H1 (cell line): ENCODE measurements around the gene SPATA6L. TPM values are rescaled to one million over a fixed set of nuclear protein-coding genes. Genes with fewer than 3 reads are reported as not detected.

Experiments used
- CTCF ChIA-PET: fragments of 300-600 bp; sonication (Branson Sonifier 250); formaldehyde crosslinking; loops from one replicate; lab custom pipeline; 2021; ENCODE audit not compliant: partially characterized antibody; lab: Charles Lee
- POLR2A ChIA-PET: fragments of 300-600 bp; sonication (Branson Sonifier 250); formaldehyde crosslinking; loops from one replicate; lab custom pipeline; 2021; ENCODE audit warnings: inconsistent platforms; ENCODE audit not compliant: partially characterized antibody; lab: Charles Lee
- DNase-seq, 2 experiments: peaks; one replicate each; pipeline versions ENCODE4 v3.0.0 to v3.0.0-alpha.2; 2010 to 2022; ENCODE audit warnings: low spot score in 2 of 2, low read depth in 1 of 2, mixed read lengths in 1 of 2
- FAIRE-seq: peaks from 2 replicates; lab custom pipeline; 2011; peaks lifted over from hg19 to GRCh38; lab: Jason Lieb, UNC
- H2AFZ ChIP-seq: 2 replicates; pipeline ENCODE4 v1.8.1; 2012; ENCODE audit warnings: low read length, inconsistent platforms
- H2AK5ac ChIP-seq: 2 replicates; pipeline ENCODE4 v1.6.1; 2013; ENCODE audit warnings: low read depth, low read length
- H2BK120ac ChIP-seq: replicated peaks from 2 replicates; pipeline ENCODE3; 2013; ENCODE audit warnings: low read depth, low read length, inconsistent platforms
- H2BK12ac ChIP-seq: 2 replicates; pipeline ENCODE4 v1.6.1; 2013; ENCODE audit warnings: low read depth, low read length
- H2BK15ac ChIP-seq: 2 replicates; pipeline ENCODE4 v1.6.1; 2013; ENCODE audit warnings: low read length
- H2BK20ac ChIP-seq: 2 replicates; pipeline ENCODE4 v1.6.1; 2013; ENCODE audit warnings: low read length
- H2BK5ac ChIP-seq: 2 replicates; pipeline ENCODE4 v1.6.1; 2013; ENCODE audit warnings: low read depth, low read length
- H3K14ac ChIP-seq: 2 replicates; pipeline ENCODE4 v1.6.1; 2013; ENCODE audit warnings: inconsistent platforms; ENCODE audit not compliant: insufficient read length
- H3K18ac ChIP-seq: 2 replicates; pipeline ENCODE4 v1.6.1; 2013; ENCODE audit warnings: low read length; ENCODE audit errors: extremely low read depth
- H3K23ac ChIP-seq: 2 replicates; pipeline ENCODE4 v1.6.1; 2013; ENCODE audit warnings: inconsistent platforms; ENCODE audit not compliant: insufficient read length
- H3K23me2 ChIP-seq: 2 replicates; pipeline ENCODE4 v1.6.1; 2013; ENCODE audit warnings: low read depth, low read length
- H3K27ac ChIP-seq: 2 replicates; pipeline ENCODE4 v1.6.1; 2011; ENCODE audit warnings: low read depth, low read length, inconsistent platforms
- H3K27me3 ChIP-seq, 4 experiments: replicated peaks in 1 of 4; 1 replicate in 1 of 4; 2 replicates in 3 of 4; pipeline versions ENCODE4 v1.6.1 to v1.8.1; 2011 to 2013; ENCODE audit warnings: low read length in 3 of 4, mild to moderate bottlenecking in 3 of 4, inconsistent platforms in 2 of 4, mixed read lengths in 2 of 4, moderate library complexity in 1 of 4; ENCODE audit not compliant: control insufficient read depth in 3 of 4, insufficient read depth in 3 of 4; ENCODE audit errors: extremely low read depth in 1 of 4
- H3K36me3 ChIP-seq, 4 experiments: 2 replicates each; pipeline versions ENCODE4 v1.6.1 to v1.8.1; 2011 to 2013; ENCODE audit warnings: mild to moderate bottlenecking in 4 of 4, low read length in 3 of 4, moderate library complexity in 2 of 4, control low read depth in 1 of 4, inconsistent platforms in 1 of 4; ENCODE audit not compliant: insufficient read depth in 4 of 4, control insufficient read depth in 2 of 4
- H3K4ac ChIP-seq: replicated peaks from 2 replicates; pipeline ENCODE3; 2013; ENCODE audit warnings: low read length, low read depth, mixed read lengths, inconsistent platforms; ENCODE audit not compliant: insufficient read length
- H3K4me1 ChIP-seq, 4 experiments: replicated peaks in 1 of 4; 1 replicate in 1 of 4; 2 replicates in 3 of 4; pipeline versions ENCODE4 v1.6.1 to v1.8.1; 2011 to 2013; ENCODE audit warnings: low read length in 3 of 4, inconsistent platforms in 2 of 4, mixed read lengths in 1 of 4; ENCODE audit not compliant: insufficient read depth in 4 of 4, control insufficient read depth in 3 of 4
- H3K4me2 ChIP-seq, 2 experiments: 2 replicates each; pipeline versions ENCODE4 v1.6.1 to v1.8.1; 2011 to 2013; ENCODE audit warnings: low read depth in 2 of 2, low read length in 2 of 2, control low read depth in 1 of 2, inconsistent platforms in 1 of 2, mild to moderate bottlenecking in 1 of 2; ENCODE audit not compliant: insufficient read depth in 1 of 2
- H3K4me3 ChIP-seq, 4 experiments: fragments of 200-600, 300-600 bp in 1 of 4; sonication (generic), shearing (Covaris generic), sonication (Bioruptor Twin) in 1 of 4; 2 replicates each; pipeline versions ENCODE4 v1.5.1 to v1.8.1; 2011 to 2016; ENCODE audit warnings: low read length in 4 of 4, low read depth in 3 of 4, control low read depth in 2 of 4, inconsistent platforms in 2 of 4, mild to moderate bottlenecking in 2 of 4, mixed read lengths in 1 of 4, moderate library complexity in 1 of 4; ENCODE audit not compliant: insufficient read depth in 2 of 4; ENCODE audit errors: extremely low read depth in 1 of 4
- H3K56ac ChIP-seq: replicated peaks from 2 replicates; pipeline ENCODE3; 2013; ENCODE audit warnings: low read depth, mild to moderate bottlenecking, mixed read lengths, low read length, inconsistent platforms; ENCODE audit not compliant: insufficient read length
- H3K79me1 ChIP-seq: 2 replicates; pipeline ENCODE4 v1.6.1; 2013; ENCODE audit warnings: low read depth, low read length, control low read depth
- H3K79me2 ChIP-seq, 2 experiments: 2 replicates each; pipeline versions ENCODE4 v1.6.1 to v1.8.1; 2012 to 2013; ENCODE audit warnings: low read length in 2 of 2, mild to moderate bottlenecking in 2 of 2, inconsistent platforms in 1 of 2; ENCODE audit not compliant: insufficient read depth in 2 of 2, control insufficient read depth in 1 of 2
- H3K9ac ChIP-seq, 4 experiments: replicated peaks in 1 of 4; 1 replicate in 1 of 4; 2 replicates in 3 of 4; pipeline versions ENCODE4 v1.6.1 to v1.8.1; 2011 to 2013; ENCODE audit warnings: low read depth in 3 of 4, low read length in 3 of 4, control low read depth in 2 of 4, mild to moderate bottlenecking in 2 of 4, moderate library complexity in 2 of 4, inconsistent platforms in 1 of 4; ENCODE audit errors: extremely low read depth in 1 of 4
- H3K9me3 ChIP-seq, 2 experiments: 2 replicates each; pipeline versions ENCODE4 v1.6.1 to v1.8.1; 2012 to 2013; ENCODE audit warnings: mild to moderate bottlenecking in 2 of 2, moderate library complexity in 2 of 2, control low read depth in 1 of 2, inconsistent platforms in 1 of 2, low read depth in 1 of 2, low read length in 1 of 2, mixed read lengths in 1 of 2; ENCODE audit not compliant: insufficient read depth in 2 of 2
- H4K20me1 ChIP-seq, 2 experiments: replicated peaks in 1 of 2; 2 replicates each; pipeline versions ENCODE3 to v1.8.1; 2011 to 2013; ENCODE audit warnings: inconsistent platforms in 2 of 2, low read length in 2 of 2, mild to moderate bottlenecking in 1 of 2; ENCODE audit not compliant: insufficient read depth in 2 of 2, control insufficient read depth in 1 of 2
- H4K5ac ChIP-seq: 2 replicates; pipeline ENCODE4 v1.6.1; 2013; ENCODE audit warnings: low read length, low read depth, mixed read lengths, inconsistent platforms; ENCODE audit not compliant: insufficient read length
- H4K8ac ChIP-seq: 2 replicates; pipeline ENCODE4 v1.8.0; 2013; ENCODE audit warnings: mild to moderate bottlenecking, moderate library complexity, low read length, inconsistent platforms; ENCODE audit not compliant: insufficient read depth; ENCODE audit errors: extremely low read depth
- H4K91ac ChIP-seq: replicated peaks from 2 replicates; pipeline ENCODE3; 2013; ENCODE audit warnings: low read length, mixed read lengths, inconsistent platforms; ENCODE audit not compliant: insufficient read length
- BCL11A ChIP-seq, 2 experiments: IDR thresholded peaks; one replicate each; pipeline ENCODE4 v1.6.1; 2011; ENCODE audit warnings: low read depth in 2 of 2, low read length in 2 of 2, mild to moderate bottlenecking in 2 of 2
- CBX5 ChIP-seq: fragments of 300-800, 300-1000 bp; sonication (generic); IDR thresholded peaks from 2 replicates; pipeline ENCODE4 v1.7.1; 2016; ENCODE audit warnings: antibody characterized with exemption, low read length, low read depth
- CEBPB ChIP-seq: IDR thresholded peaks from 2 replicates; pipeline ENCODE4 v1.6.1; 2012; ENCODE audit warnings: low read depth, low read length
- CTBP2 ChIP-seq: IDR thresholded peaks from 2 replicates; pipeline ENCODE4 v1.7.0; 2011; ENCODE audit warnings: borderline replicate concordance, mild to moderate bottlenecking, moderate library complexity, mixed read lengths, low read length; ENCODE audit not compliant: insufficient read depth, insufficient read length
- JUN ChIP-seq: IDR thresholded peaks from 2 replicates; pipeline ENCODE4 v1.6.1; 2011; ENCODE audit warnings: low read depth, mild to moderate bottlenecking, improper control_type of control experiment, low read length
- KDM4A ChIP-seq: IDR thresholded peaks from one replicate; pipeline ENCODE4 v1.7.1; 2012; ENCODE audit warnings: low read depth, mild to moderate bottlenecking, moderate library complexity, low read length, inconsistent platforms; ENCODE audit not compliant: severe bottlenecking
- MAFK ChIP-seq: IDR thresholded peaks from 2 replicates; pipeline ENCODE4 v1.6.1; 2012; ENCODE audit warnings: low read depth, mild to moderate bottlenecking, improper control_type of control experiment, low read length
- RNF2 ChIP-seq: fragments of 200-900, 300-1000 bp; sonication (generic); IDR thresholded peaks from 2 replicates; pipeline ENCODE4 v1.7.1; 2016; ENCODE audit warnings: borderline replicate concordance, low read depth, mild to moderate bottlenecking, antibody characterized with exemption, low read length; ENCODE audit not compliant: poor library complexity, severe bottlenecking; ENCODE audit errors: missing control alignments
- SIRT6 ChIP-seq: IDR thresholded peaks from one replicate; pipeline ENCODE4 v1.7.1; 2012; ENCODE audit warnings: low read length, inconsistent platforms
- TBP ChIP-seq: IDR thresholded peaks from 2 replicates; pipeline ENCODE4 v1.6.1; 2011; ENCODE audit warnings: low read depth, low read length, improper control_type of control experiment
- YY1 ChIP-seq: IDR thresholded peaks from 2 replicates; pipeline ENCODE4 v1.6.1; 2011; ENCODE audit warnings: low read depth, mild to moderate bottlenecking, low read length
- WGBS, 2 experiments: shearing (Covaris generic) in 1 of 2; methylation state at CpG; one replicate each; pipeline versions ENCODE4 v1.1.6 to v1.1.7; 2013 to 2015; ENCODE audit warnings: low lambda C conversion rate in 2 of 2, mixed read lengths in 2 of 2, inconsistent platforms in 1 of 2, low coverage in 1 of 2, missing lambda C conversion rate in 1 of 2; ENCODE audit not compliant: insufficient replicate concordance in 2 of 2, insufficient coverage in 1 of 2, insufficient read length in 1 of 2; ENCODE audit errors: extremely low coverage in 1 of 2, missing lambda C conversion rate in 1 of 2; 5-methylcytosine and 5-hydroxymethylcytosine counted together
- polyA plus RNA-seq, 7 experiments: library from polyadenylated mRNA; depleted of rRNA in 3 of 7; stranded (reverse) in 5 of 7; unstranded in 2 of 7; fragments of >200 nt in 5 of 7; fragments of 200-250 nt in 2 of 7; gene quantifications; 1 replicate in 5 of 7; 2 replicates in 1 of 7; 4 replicates in 1 of 7; pipeline versions ENCODE4 v1.2.1 to v1.2.3, GENCODE V29; 2011 to 2013; ENCODE audit warnings: missing spikeins in 2 of 7, mixed read lengths in 2 of 7
- total RNA-seq: library from RNA; stranded (reverse); fragmentation: NEBNext Ultra II Directional; extraction: Animal tissue kit (Norgen Biotek cat#: 25700); gene quantifications from 2 replicates; pipeline ENCODE4 v1.2.1, GENCODE V29; 2021
- TF ChIP-seq, protein P1 (sequence below): IDR thresholded peaks from 2 replicates; pipeline ENCODE4 v1.6.1; 2012; ENCODE audit warnings: inconsistent platforms

The SPATA6L gene
- total and polyA plus RNA-seq, 2 of the 8 experiments (the other 6 are each of a cell fraction or from before 2014, with no cell fraction given): 0.57 to 1.1 TPM

DNA sequence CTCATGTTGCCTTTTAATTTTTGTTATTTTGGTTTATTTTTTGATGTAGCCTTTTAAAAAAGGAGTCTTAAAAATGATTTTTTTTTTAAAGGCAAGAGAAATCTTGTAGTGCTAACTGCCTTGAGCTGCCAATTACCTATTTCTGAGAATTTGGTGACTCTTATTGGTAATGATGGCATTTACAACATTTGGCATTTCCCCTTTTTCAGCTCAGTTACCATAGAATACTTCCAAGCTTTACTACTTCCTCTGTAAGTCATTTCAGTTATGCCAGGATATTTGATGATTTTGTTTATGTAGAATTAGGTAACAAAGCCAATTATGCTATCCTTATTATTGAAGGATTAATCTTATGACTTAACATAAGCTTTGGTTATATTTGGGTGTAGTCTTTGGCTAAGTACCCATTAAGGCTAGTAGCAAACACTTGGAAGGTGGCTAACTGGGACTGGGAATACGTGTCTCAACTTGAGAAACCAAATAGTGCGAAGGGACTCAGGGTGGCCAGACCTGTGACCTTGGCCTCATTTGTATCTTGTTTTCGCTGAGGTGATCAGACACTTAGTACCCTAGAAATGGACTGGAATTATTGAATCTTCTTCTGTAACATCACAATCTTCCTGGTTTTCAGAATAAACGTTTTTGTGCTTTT, 40.8 kb upstream of the SPATA6L start:
- H3K9ac ChIP-seq: no peak overlapping the region
- no peak overlapping the region for H3K4me3 ChIP-seq
- H3K4ac ChIP-seq: no peak overlapping the region
- no peaks in the 10 kb centered on the region for H3K23me2 ChIP-seq
- H2BK20ac ChIP-seq: no peak overlapping the region
- H3K79me1 ChIP-seq: no peaks in the 10 kb centered on the region
- H4K91ac ChIP-seq: no peak overlapping the region
- H3K36me3 ChIP-seq: peaks cover 3 to 14% (median 4%) of the 10 kb centered on the region in 4 experiments; a peak in 3 of 8 replicates
- H2BK15ac ChIP-seq: no peak overlapping the region
- no peak overlapping the region for H3K18ac ChIP-seq
- no peak overlapping the region for H3K23ac ChIP-seq
- no peak overlapping the region for H3K56ac ChIP-seq
- H3K79me2 ChIP-seq: no peaks in the 10 kb centered on the region
- H4K8ac ChIP-seq: no peak overlapping the region
- no peak overlapping the region for H2BK12ac ChIP-seq
- no peak overlapping the region for H2AFZ ChIP-seq
- H3K4me1 ChIP-seq: no peaks in the 10 kb centered on the region
- whole genome bisulfite sequencing, 2 experiments: 91% methylated on average over 4 of the region's 4 CpGs; no CpG with 5 or more reads in 1 of the 2 experiments
- no peak overlapping the region for H2AK5ac ChIP-seq
- H2BK120ac ChIP-seq: no peak overlapping the region
- H4K20me1 ChIP-seq: no peaks in the 10 kb centered on the region
- no peak overlapping the region for H4K5ac ChIP-seq
- no peak for FAIRE-seq
- ChIA-PET POLR2A (interaction anchor here (0.9 kb wide), 1 partner anchor 31 kb away, joined by 3 read pairs; no protein-coding TSS in a partner anchor), CTCF (interaction anchor here (0.6 to 0.7 kb wide), 2 partner anchors 14 to 217 kb away, joined by 3 read pairs; partner anchors contain the start of gene SLC1A1)
- H3K9me3 ChIP-seq: no peaks in the 10 kb centered on the region
- DNase-seq: no peak
- no peak overlapping the region for H3K4me2 ChIP-seq
- H2BK5ac ChIP-seq: no peak overlapping the region
- H3K27me3 ChIP-seq: no peaks in the 10 kb centered on the region
- no peak overlapping the region for H3K27ac ChIP-seq
- no peak overlapping the region for H3K14ac ChIP-seq
- no peak for TF ChIP-seq CBX5
- TF ChIP-seq RNF2: no peak
- no peak for TF ChIP-seq CEBPB
- TF ChIP-seq KDM4A: no peak
- no peak for TF ChIP-seq TBP
- no peak for TF ChIP-seq MAFK
- TF ChIP-seq SIRT6: no peak
- no peak for TF ChIP-seq BCL11A (IDR thresholded peaks at IDR 0.05; ENCODE audit: low read depth in 2 of 2, low read length in 2 of 2)
- TF ChIP-seq CTBP2: no peak
- no peak for TF ChIP-seq JUN
- TF ChIP-seq, protein P1, sequence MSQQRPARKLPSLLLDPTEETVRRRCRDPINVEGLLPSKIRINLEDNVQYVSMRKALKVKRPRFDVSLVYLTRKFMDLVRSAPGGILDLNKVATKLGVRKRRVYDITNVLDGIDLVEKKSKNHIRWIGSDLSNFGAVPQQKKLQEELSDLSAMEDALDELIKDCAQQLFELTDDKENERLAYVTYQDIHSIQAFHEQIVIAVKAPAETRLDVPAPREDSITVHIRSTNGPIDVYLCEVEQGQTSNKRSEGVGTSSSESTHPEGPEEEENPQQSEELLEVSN: no peak
- no peak for TF ChIP-seq YY1
